RPMI8226 (cell line): Measurements from ENCODE around the gene FAM227B.

Experiments used
- DNase-seq: peaks from one replicate; pipeline ENCODE4 v3.0.0-alpha.2; 2015

The FAM227B gene

GRCh38 chr15:49286649-49287404, 333.8 kb downstream of the FAM227B start:
- no peak for DNase-seq

- DNase-seq: no peak
Measured at GRCh38 chr15:49282366-49282765, 338.3 kb downstream of the FAM227B start.

GRCh38 chr15:49279521-49280456, 340.8 kb downstream of the FAM227B start:
- DNase-seq: no peak

- no peak for DNase-seq
Measured at GRCh38 chr15:49278751-49279150, 341.9 kb downstream of the FAM227B start.
